Lower leg skin (tissue), 3 donors: ENCODE results near the gene C19orf44.
"Not testable (repeated sequence)": the region's sequence is repeated elsewhere in the genome, so short reads cannot be mapped to it uniquely, and the experiment has no call there.

ENCODE experiments used
- POLR2A ChIP-seq, 2 donors: fragments of 450-650 bp; IDR thresholded peaks; one replicate each; pipeline ENCODE4 v1.6.1; 2016 to 2017; ENCODE audit warnings: antibody characterized with exemption in 2 of 2, mild to moderate bottlenecking in 1 of 2, moderate library complexity in 1 of 2
- TF ChIP-seq, protein P1 (sequence below), 3 donors: fragments of 450-650 bp; IDR thresholded peaks; one replicate each; pipeline ENCODE4 v1.5.1; 2016; ENCODE audit warnings: antibody characterized with exemption in 3 of 3, mild to moderate bottlenecking in 3 of 3, moderate library complexity in 2 of 3

DNA sequence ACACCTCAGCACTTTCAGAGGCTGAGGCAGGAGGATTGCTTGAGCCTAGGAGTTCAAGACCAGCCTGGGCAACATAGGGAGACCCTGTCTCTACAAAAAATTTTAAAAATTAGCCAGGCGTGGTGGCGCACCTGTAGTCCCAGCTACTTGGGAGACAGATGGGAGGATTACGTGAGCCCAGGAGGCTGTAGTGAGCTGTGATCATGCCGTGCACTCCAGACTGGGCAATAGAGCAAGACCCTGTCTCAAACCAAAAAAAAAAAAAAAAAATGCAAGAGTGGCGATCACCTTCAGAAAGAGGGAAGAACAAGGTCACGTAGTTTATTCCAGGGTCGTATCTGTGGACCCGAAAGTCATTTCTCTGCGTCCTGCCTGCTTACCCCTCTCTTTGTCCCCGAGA, 16.4 kb downstream of the C19orf44 start:
- TF ChIP-seq, protein P1, sequence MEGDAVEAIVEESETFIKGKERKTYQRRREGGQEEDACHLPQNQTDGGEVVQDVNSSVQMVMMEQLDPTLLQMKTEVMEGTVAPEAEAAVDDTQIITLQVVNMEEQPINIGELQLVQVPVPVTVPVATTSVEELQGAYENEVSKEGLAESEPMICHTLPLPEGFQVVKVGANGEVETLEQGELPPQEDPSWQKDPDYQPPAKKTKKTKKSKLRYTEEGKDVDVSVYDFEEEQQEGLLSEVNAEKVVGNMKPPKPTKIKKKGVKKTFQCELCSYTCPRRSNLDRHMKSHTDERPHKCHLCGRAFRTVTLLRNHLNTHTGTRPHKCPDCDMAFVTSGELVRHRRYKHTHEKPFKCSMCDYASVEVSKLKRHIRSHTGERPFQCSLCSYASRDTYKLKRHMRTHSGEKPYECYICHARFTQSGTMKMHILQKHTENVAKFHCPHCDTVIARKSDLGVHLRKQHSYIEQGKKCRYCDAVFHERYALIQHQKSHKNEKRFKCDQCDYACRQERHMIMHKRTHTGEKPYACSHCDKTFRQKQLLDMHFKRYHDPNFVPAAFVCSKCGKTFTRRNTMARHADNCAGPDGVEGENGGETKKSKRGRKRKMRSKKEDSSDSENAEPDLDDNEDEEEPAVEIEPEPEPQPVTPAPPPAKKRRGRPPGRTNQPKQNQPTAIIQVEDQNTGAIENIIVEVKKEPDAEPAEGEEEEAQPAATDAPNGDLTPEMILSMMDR (IDR thresholded peaks at IDR 0.05), result not testable (repeated sequence)
- TF ChIP-seq POLR2A (IDR thresholded peaks at IDR 0.05), result not testable (repeated sequence)
